Activated CD8-positive, alpha-beta memory T cell treated with anti-CD3 and anti-CD28 coated beads, Interleukin-2, amount 50 U/mL, for 1 hour (primary cell): ENCODE data around the gene CDX4.
"Not testable (repeated sequence)": the region's sequence is repeated elsewhere in the genome, so short reads cannot be mapped to it uniquely, and the experiment has no call there.

Experiments used
- DNase-seq: peaks from one replicate; pipeline ENCODE4 v3.0.0-alpha.2; 2020; ENCODE audit errors: extremely low read depth

CDX4 gene

GRCh38 chrX:73446831-73447230, at the start of gene CDX4:
Gene CDX4, plus strand, starts transcription at chrX:73447053. Its CDS starts 201 bp downstream, at chrX:73447254.
- no peak for DNase-seq

GRCh38 chrX:73398185-73398914, 48.5 kb upstream of the CDX4 start:
- DNase-seq, result no peak

GRCh38 chrX:73400136-73400748, 46.6 kb upstream of the CDX4 start:
- no peak for DNase-seq

GRCh38 chrX:73401591-73402266, 45.1 kb upstream of the CDX4 start:
- DNase-seq, result no peak

GRCh38 chrX:73412930-73413329, 33.9 kb upstream of the CDX4 start:
- DNase-seq, result no peak

- DNase-seq, result no peak
These were observed 500 bp downstream of the CDX4 start for GRCh38 chrX:73447311-73447794.

GRCh38 chrX:73448379-73448778, 1.5 kb downstream of the CDX4 start:
- no peak for DNase-seq

- no peak for DNase-seq
These were observed 8.3 kb downstream of the CDX4 start for GRCh38 chrX:73455171-73455570.

GRCh38 chrX:73457306-73457705, 10.5 kb downstream of the CDX4 start:
- no peak for DNase-seq

GRCh38 chrX:73468376-73468775, 21.5 kb downstream of the CDX4 start:
- DNase-seq, result no peak

- no peak for DNase-seq
These were observed 32.1 kb downstream of the CDX4 start for GRCh38 chrX:73478961-73479360.

GRCh38 chrX:73481521-73481920, 34.7 kb downstream of the CDX4 start:
- no peak for DNase-seq

- no peak for DNase-seq
These were observed 43.8 kb downstream of the CDX4 start for GRCh38 chrX:73490661-73491060.

- not testable (repeated sequence) for DNase-seq
These were observed 45.3 kb downstream of the CDX4 start for GRCh38 chrX:73492178-73492577.
